ENCODE results near the gene GJA5.
"Not testable (repeated sequence)": the region's sequence is repeated elsewhere in the genome, so short reads cannot be mapped to it uniquely, and the experiment has no call there.

Gene GJA5

GRCh38 chr1:147762233-147763024, 2.0 kb upstream of the GJA5 start:
- DNase-seq (ENCODE audit: low read depth), result peak; percentile 36

GRCh38 chr1:147758379-147759100, 1.9 kb downstream of the GJA5 start:
- DNase-seq (ENCODE audit: low read depth), result no peak

DNA sequence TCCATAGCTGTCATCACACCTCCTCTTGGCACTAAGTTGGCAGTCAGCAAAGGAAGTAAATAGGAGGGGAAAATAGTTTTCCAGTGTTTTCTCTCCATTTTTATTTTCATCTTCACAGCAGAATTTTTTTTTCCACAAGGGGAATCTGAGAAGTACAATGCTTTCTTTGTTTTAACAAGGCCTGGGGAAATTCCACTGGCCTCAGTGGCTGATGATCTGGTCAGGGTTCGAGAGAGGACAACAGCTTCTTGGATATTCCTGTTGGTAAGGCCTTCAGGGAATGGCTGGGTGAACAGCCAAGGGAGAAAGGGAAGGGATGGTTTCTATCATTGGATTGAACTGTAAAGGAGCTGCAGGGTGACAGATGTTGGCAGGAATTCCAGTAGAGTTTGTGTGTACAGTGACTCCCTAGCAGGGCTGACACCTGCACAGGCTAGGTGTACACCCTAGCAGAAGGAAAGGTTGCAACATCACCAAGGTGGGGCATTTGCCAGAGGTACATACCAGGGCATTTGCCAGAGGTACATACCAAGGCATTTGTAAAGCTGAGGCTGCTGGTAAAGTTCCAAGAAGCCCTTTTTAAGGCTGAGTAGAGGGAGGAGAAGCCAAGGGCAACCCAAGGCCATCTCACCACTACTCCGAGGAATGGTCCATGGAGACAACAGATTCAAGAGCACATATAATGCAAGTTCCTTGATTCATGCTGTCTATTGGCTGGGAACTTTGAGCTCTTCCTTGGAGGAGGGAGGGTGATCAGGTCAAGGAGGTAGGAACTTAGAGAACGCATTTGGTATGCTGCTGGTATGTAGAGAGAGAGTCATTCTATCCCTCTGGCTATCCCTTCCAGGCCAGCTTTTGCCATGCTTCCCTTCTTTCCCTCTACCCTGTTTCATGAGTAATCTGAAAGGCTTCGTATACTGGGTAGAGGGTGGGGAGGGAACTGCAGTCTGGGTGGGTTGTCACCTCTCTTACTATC, 3.1 kb downstream of the GJA5 start:
- peak; percentile 81 for DNase-seq (ENCODE audit: low read depth)

DNA sequence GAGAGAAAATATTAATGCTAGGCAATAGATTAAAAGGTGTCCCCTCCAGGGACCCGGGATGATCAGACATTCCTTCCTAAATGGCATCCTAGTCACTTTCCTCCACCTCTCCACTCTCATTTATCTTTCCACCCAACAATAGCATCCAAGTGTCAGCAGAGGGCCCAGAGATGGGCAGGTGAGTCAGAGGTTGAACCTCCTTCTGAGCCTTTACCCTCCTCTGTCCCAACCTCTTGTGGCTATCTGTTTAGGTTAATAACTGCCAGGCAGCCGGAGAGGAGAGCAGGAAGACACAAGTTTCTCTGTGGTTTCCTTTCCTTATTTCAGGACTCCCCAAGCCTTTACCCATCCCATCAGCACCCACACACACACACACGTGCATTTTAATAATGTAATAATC, 4.1 kb downstream of the GJA5 start:
- DNase-seq (ENCODE audit: low read depth), result no peak

DNA sequence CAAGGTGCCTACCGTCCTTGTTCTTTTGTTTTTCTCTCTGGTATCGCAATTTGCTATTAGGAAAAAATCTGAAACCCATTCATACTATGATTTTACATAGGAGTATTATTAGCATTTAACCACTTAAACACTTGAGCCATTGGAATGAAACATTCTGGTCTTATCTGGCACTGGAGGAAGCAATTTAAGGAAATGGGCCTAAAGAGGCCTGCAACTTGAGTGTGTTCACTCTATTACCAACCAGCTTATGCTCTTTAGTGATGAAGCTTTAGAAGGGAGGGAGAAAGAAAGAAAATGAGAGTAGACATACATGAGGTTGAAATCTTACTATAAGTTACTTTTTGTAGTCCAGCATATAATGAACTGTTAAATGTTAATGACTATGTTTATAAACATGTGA, 5.7 kb downstream of the GJA5 start:
- no peak for DNase-seq (ENCODE audit: low read depth)

GRCh38 chr1:147753081-147753480, 7.3 kb downstream of the GJA5 start:
- no peak for DNase-seq (ENCODE audit: low read depth)

DNA sequence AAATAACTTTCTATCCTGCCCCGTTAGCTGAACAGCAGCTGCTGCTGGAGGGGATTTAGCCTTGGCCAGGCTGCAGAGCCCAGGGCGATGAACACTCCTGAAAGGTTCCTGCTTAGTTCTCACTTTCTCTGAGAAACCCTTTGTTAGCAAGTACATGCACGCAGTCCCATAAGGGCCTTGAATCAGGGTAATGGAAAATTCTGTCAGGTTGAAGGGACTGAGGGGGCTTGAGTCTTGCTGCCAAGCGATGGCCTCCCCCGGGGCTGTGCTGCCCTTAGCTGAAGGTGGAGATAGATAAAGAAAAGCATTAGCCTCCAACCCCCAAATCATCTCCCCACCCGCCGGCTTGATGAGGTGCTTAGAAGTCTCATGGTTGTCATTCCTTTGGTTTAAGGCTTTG, 7.9 kb downstream of the GJA5 start:
- DNase-seq (ENCODE audit: low read depth), result no peak

DNA sequence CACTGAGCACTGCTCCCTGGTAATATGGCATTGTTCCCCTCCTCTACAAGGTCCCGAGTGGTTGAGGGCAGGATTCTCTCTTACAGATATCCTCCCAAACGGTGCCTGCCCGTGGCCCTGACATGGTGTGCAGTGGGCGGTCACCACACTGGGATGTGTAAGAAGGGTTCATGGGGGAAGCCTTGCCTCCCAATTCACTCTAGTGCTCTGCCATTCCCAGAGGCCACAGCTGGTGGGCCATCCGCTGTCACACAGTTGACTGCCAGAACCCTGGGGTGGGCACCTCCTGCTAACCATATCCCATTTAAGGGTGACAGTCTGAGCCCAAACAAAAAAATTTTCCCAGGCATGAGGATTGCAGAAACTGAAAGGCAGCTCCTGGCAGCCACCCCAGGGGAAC, 9.1 kb downstream of the GJA5 start:
- DNase-seq (ENCODE audit: low read depth), result no peak

- no peak for DNase-seq (ENCODE audit: low read depth)
Measured at GRCh38 chr1:147750618-147751217, 9.7 kb downstream of the GJA5 start.

GRCh38 chr1:147749792-147750191, 10.6 kb downstream of the GJA5 start:
- no peak for DNase-seq (ENCODE audit: low read depth)

GRCh38 chr1:147748676-147749350, 11.6 kb downstream of the GJA5 start:
- DNase-seq (ENCODE audit: low read depth), result peak; percentile 41

GRCh38 chr1:147747966-147748365, 12.4 kb downstream of the GJA5 start:
- DNase-seq (ENCODE audit: low read depth), result no peak

GRCh38 chr1:147745271-147745670, 15.1 kb downstream of the GJA5 start:
- DNase-seq (ENCODE audit: low read depth), result no peak

GRCh38 chr1:147741065-147741464, 19.3 kb downstream of the GJA5 start:
- no peak for DNase-seq (ENCODE audit: low read depth)

DNA sequence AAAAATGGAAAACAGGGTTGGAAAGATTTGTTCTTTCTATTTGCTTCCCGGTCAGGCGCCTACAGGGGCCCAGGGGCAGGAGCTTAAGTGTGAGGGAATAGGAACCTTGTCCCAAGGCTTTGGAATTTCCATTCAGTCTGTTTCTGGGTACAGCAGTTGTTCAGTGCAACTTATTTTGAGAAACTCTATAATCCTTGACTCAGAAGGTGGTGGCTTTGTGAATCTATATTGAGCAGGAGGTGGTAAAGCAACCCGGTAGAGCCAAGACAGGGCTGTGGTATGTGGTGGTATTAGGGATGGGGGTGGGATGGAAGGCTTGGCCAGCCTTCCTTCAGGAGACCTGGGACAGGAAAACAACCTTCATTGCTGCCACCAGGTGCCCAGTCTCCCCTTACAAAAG, 20.0 kb downstream of the GJA5 start:
- DNase-seq (ENCODE audit: low read depth), result no peak

GRCh38 chr1:147738739-147739476, 21.5 kb downstream of the GJA5 start:
- no peak for DNase-seq (ENCODE audit: low read depth)

DNA sequence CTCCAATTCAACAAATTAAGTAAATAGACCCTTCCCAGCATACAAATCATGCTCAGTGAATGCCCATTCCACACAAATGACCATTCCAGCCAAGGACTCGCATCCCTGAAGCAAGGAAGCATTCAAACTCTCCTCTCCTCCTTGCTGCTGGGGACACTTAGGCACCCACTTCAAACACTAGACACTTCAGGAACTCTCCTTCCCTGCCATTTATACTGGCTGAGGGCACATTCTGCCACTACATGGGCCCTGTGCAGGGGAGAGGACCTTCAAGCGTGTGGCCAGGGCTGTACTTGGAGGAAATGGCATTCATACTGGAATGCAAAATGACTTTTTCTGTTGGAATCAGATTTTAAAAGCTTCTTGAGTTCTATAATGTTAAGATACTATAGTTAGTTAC, 22.3 kb downstream of the GJA5 start:
- no peak for DNase-seq (ENCODE audit: low read depth)

DNA sequence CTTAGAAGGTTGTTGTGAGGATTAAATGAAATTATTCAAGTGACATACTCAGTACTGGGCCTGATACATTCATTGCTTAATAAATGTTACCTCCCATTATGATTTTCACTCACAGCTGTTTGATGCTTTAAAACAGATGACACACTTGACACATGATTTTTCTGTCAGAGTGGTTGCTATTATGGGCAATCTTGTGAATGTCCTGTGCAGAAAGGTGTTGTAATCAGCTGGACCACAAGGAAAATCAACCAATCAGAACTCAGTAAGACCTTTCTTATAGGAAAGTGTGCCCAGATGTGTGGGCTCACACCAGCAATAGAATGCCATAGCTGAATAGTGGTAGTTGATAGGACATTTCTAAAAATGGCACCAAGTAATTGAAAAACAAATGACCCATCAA, 23.5 kb downstream of the GJA5 start:
- DNase-seq (ENCODE audit: low read depth), result no peak

- DNase-seq (ENCODE audit: low read depth), result no peak
Measured at GRCh38 chr1:147735423-147735822, 25.0 kb downstream of the GJA5 start.

- DNase-seq (ENCODE audit: low read depth), result not testable (repeated sequence)
Measured at GRCh38 chr1:147734291-147734841, 26.0 kb downstream of the GJA5 start.

Measured in EH (cell line).